NCI-H1105 treated with DMSO at 0.1 percent for 48 hours (cell line): ENCODE data around the gene SLC12A7.
"Not testable (repeated sequence)": the region's sequence is repeated elsewhere in the genome, so short reads cannot be mapped to it uniquely, and the experiment has no call there.

Experiments used
- DNase-seq: peaks from one replicate; lab custom pipeline; 2025; lab: John Stamatoyannopoulos, UW

Gene SLC12A7

GRCh38 chr5:1095990-1096363 is 15.9 kb downstream of the SLC12A7 start:
- no peak for DNase-seq

DNA sequence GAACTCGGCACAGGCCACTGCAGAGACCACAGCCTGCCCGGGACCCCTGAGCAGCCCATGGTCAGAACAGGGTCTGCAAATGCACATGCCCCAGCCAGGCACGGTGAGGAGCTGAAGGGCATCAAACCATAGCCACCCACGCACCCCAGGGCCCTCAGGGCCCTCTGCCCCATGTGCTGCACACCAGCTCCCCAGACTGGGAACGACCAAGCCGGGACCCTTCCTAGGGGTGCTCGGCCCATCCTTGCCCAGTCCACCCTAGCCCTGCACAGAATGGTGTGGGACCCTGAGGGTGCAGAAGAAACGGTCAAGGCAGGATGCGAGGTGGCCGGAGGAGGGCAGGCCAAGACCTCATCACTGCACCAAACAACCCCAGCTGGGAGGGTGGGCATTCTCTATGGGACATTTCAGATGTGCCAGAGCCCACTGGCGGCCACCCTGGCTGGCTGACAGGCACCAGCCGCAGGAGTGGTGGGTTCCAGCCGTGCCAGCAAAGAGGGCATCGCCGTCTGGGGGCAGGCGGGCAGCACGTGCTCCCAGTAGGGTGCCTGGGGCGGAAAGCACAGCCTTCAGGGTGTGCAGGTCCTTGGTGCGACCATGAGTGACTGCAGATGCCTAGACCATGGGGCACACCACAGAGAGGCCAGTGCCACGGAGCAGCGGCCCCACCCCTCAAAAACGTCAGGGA is 16.4 kb downstream of the SLC12A7 start:
- DNase-seq = no peak

DNA sequence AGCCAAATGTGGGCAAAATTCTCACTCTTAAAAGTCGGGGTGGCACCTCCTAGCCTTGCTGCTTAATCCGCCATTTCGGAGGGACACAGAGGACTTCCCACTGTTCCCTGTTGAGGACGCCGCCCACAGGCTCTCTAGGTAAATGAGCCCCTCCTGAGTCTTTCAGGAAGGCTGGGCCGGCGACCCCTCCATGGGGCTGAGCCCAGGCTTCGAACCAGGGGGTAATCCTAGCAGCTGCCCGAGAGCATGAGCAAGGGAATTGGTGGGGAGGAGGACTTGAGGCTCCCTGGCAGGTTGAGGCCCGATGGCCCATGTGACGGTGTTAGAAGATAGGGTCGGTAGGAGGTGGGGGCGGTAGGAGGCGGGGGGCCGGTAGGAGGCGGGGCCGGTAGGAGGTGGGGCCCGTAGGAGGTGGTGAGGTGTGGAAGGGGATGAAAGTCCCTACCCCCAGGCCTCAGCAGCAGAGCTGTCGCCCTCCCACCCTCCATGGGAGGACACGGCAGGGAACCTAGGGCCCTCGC is 17.1 kb downstream of the SLC12A7 start:
- DNase-seq = no peak

- DNase-seq = no peak
These were observed 18.5 kb downstream of the SLC12A7 start for GRCh38 chr5:1093361-1093760.

- no peak for DNase-seq
These were observed 19.7 kb downstream of the SLC12A7 start for GRCh38 chr5:1092122-1092521.

GRCh38 chr5:1091632-1092031 is 20.2 kb downstream of the SLC12A7 start:
- DNase-seq = no peak

DNA sequence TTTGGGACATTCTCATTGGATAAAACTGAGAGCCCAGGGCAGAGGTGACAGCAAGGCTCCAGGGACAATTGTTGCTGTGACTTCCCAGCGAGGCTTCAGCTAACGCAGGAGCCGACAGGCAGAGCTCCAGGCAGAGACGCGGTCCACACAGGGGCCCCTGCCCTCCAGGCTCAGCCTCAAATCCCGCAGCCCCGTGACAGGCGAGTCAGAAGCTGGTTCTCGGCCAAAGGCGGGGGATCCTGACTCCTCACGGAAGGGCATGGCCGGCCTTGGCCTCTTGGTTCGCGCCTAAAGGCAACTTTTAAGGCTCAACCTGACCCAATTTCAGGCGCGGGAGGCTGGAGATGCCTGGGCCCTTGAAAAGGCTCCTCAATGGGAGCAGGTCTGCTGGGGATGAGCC is 21.3 kb downstream of the SLC12A7 start:
- DNase-seq = no peak

- DNase-seq = no peak
These were observed 22.2 kb downstream of the SLC12A7 start for GRCh38 chr5:1089621-1090040.

GRCh38 chr5:1089146-1089545 is 22.7 kb downstream of the SLC12A7 start:
- DNase-seq = no peak

GRCh38 chr5:1088726-1089125 is 23.1 kb downstream of the SLC12A7 start:
- DNase-seq = no peak

GRCh38 chr5:1088031-1088430 is 23.8 kb downstream of the SLC12A7 start:
- no peak for DNase-seq

- no peak for DNase-seq
These were observed 24.4 kb downstream of the SLC12A7 start for GRCh38 chr5:1087428-1087827.

DNA sequence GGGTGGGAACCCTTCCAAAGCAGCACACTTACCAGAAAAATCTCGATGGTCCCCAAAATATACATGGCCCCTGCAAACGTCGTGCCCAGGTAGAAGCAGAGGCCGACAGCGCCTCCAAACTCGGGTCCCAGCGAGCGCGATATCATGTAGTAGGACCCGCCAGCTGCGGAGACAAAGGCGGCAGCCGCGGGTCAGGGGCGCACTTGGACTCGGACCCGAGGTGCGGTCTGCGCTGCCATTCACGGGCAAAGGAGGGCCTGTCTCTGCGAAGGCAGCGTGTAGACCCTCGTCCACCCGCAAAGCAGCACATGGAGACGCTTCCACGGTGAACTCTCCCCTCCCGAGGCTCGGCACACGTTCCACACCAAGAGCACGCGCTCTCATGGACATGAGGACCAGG is 25.0 kb downstream of the SLC12A7 start:
- no peak for DNase-seq

DNA sequence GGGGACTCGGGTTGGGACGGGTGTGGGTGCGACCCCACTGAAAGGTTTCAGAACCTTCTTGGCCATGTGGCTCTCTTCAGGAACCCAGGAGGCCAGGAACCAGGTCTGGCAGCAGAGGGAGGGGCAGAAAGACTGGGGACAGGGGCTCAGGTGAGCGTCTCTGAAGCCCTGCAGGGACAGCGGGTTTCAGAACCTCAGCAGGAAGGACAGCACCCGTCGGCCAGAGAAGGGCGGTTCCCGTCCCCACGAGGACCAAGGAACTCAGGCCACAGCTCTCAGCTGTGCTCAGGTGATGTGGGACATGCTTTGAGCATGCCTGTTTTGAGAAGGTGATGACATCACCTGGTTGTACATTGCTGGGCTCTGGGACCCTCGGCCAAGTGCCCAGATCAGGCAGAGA is 25.7 kb downstream of the SLC12A7 start:
- no peak for DNase-seq

GRCh38 chr5:1085391-1085790 is 26.5 kb downstream of the SLC12A7 start:
- DNase-seq = no peak

GRCh38 chr5:1083823-1084605 is 27.8 kb downstream of the SLC12A7 start:
- no peak for DNase-seq

GRCh38 chr5:1083026-1083425 is 28.8 kb downstream of the SLC12A7 start:
- not testable (repeated sequence) for DNase-seq

DNA sequence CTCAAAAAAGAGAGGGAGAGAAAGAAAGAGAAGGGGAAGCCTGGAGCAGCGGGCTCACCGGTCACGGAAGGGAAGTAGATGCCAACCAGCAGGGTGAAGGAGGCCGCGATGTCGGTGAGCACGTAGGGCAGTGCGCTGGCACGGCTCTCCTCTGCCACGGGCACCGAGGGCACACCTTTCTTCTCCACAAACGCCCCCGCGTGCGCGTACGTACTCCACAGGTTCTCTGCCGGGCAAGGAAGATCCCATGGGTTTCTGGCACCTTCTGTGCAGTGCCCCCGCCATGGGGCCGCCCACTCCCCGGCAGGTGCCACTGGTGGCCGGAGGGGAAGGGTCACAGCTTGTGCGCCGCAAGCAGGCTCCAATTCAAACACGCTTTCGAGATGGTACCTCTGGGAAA is 30.3 kb downstream of the SLC12A7 start:
- no peak for DNase-seq

GRCh38 chr5:1080432-1080831 is 31.4 kb downstream of the SLC12A7 start:
- no peak for DNase-seq

DNA sequence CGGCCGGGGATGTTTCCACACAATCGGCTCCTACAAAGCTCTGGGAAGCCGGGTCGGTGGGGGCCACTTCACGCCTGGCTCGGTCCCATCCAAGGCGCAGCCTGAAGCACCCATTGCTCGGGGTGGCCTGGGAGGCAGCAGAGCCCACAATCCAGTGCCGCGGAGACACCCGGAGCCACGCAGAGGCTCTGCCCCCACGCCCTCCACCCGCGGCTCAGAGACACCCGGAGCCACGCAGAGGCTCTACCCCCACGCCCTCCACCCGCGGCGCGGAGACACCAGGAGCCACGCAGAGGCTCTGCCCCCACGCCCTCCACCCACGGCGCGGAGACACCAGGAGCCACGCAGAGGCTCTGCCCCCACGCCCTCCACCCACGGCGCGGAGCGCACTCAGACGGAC is 31.9 kb downstream of the SLC12A7 start:
- DNase-seq = no peak

GRCh38 chr5:1079486-1079885 is 32.4 kb downstream of the SLC12A7 start:
- no peak for DNase-seq

DNA sequence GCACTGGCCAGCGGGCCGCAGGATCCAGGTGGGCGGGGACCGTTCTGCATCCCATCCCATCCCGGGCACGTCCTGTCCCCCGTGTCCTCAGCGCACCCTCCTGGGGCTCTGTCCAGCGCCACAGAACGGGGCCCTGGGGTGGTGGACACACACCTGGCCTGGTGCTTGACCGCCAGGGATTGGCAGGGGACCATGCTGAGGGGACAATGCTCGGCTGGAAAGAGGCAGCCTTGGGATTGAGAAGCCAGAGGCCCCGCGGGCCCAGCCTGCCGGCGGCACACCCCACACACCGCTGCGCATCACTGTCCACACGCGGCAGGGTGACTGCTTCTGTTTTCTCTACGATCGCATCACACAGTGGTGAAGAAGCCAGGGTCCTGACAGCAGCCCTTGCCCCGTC is 33.0 kb downstream of the SLC12A7 start:
- no peak for DNase-seq

DNA sequence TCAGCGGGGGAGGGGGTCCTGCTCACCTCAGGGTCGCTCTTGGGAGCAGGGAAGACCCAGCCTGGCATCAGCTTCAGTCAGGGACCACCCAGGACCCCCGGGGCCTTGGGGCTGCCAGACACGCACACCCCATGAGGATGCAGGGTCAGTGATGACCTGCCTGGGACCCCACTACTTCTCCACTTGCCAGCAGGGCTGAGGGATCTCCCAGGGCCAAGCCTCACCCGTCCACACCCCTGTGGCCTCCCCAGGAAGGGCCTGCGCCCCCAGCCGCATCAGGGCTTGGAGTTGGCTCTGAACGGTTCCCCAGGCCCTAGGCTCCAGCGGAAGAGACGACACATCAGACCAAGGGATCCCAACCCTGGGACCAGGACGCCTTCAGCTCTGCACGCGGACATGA is 33.7 kb downstream of the SLC12A7 start:
- DNase-seq = no peak
